Heart left ventricle (tissue), 16 donors: Measurements from ENCODE around the gene KCNQ4. TPM values are rescaled to one million over a fixed set of nuclear protein-coding genes. Genes with fewer than 3 reads are reported as not detected.

Experiments
- ATAC-seq, 4 donors: fragments of 200-7000 bp; cut with Tn5 transposase; one replicate each; pipeline ENCODE4 v1.9.1; 2020 to 2022; ENCODE audit warnings: moderate library complexity in 4 of 4, mild to moderate bottlenecking in 3 of 4, moderate number of reproducible peaks in 1 of 4
- DNase-seq, 5 donors: peaks; one replicate each; pipeline ENCODE4 v3.0.0-alpha.2; 2020
- H3K27ac ChIP-seq, 12 donors: fragments of 200-600 bp; sonication (generic) in 4 of 12; one replicate each; pipeline versions ENCODE4 v1.5.0 to v1.8.0; 2016 to 2022; ENCODE audit warnings: mild to moderate bottlenecking in 2 of 12
- H3K27me3 ChIP-seq, 9 donors: fragments of 200-600 bp; sonication (generic) in 2 of 9; one replicate each; pipeline versions ENCODE4 v1.5.1 to v1.8.0; 2016 to 2022; ENCODE audit warnings: mild to moderate bottlenecking in 3 of 9
- H3K36me3 ChIP-seq, 9 donors: fragments of 200-600 bp; sonication (generic) in 2 of 9; one replicate each; pipeline versions ENCODE4 v1.5.0 to v1.8.0; 2018 to 2022; ENCODE audit warnings: mild to moderate bottlenecking in 2 of 9
- H3K4me1 ChIP-seq, 12 donors: fragments of 200-600 bp; sonication (generic) in 4 of 12; one replicate each; pipeline versions ENCODE4 v1.5.0 to v1.8.0; 2016 to 2022; ENCODE audit warnings: mild to moderate bottlenecking in 3 of 12
- H3K4me3 ChIP-seq, 12 donors: fragments of 200-600 bp; sonication (generic) in 4 of 12; one replicate each; pipeline versions ENCODE4 v1.5.0 to v1.8.0; 2017 to 2022; ENCODE audit warnings: mild to moderate bottlenecking in 9 of 12, moderate library complexity in 4 of 12
- H3K9me3 ChIP-seq, 12 donors: fragments of 200-600 bp; sonication (generic) in 4 of 12; one replicate each; pipeline versions ENCODE4 v1.5.0 to v1.8.0; 2016 to 2022; ENCODE audit warnings: mild to moderate bottlenecking in 1 of 12
- POLR2A ChIP-seq, 2 donors: fragments of 450-650 bp; IDR thresholded peaks; one replicate each; pipeline ENCODE4 v1.6.1; 2017; ENCODE audit warnings: antibody characterized with exemption in 2 of 2, mild to moderate bottlenecking in 2 of 2, moderate library complexity in 2 of 2
- WGBS, 4 donors: extraction: QIAGEN DNeasy Blood & Tissue Kit in 2 of 4; methylation state at CpG; one replicate each; pipeline versions ENCODE4 v1.1.5 to v1.1.7; 2013 to 2018; 5-methylcytosine and 5-hydroxymethylcytosine counted together
- intact Hi-C, 10 donors: fragments of 100-400 bp; cut with DNase I; formaldehyde crosslinking; loops; one replicate each; pipeline versions ENCODE4 v1.11.1 to v1.14.2; 2022
- polyA plus RNA-seq, 2 donors: library from polyadenylated mRNA; stranded (reverse); fragments of 200-250 nt; gene quantifications; one replicate each; pipeline ENCODE4 v1.2.3, GENCODE V29; 2013
- total RNA-seq, 9 donors: library from RNA; depleted of rRNA in 2 of 9; stranded (reverse); fragments of >200 nt in 2 of 9; fragmentation: NEBNext Ultra II Directional in 3 of 9; extraction: Animal tissue kit (Norgen Biotek cat#: 25700) in 3 of 9; gene quantifications; one replicate each; pipeline versions ENCODE4 v1.1.0 to v1.2.4, GENCODE V29; 2016 to 2023
- TF ChIP-seq, protein P1 (sequence below), 12 donors: fragments of 200-600 bp; sonication (generic) in 4 of 12; IDR thresholded peaks; one replicate each; pipeline versions ENCODE4 v1.5.0 to v1.8.0; 2018 to 2022; ENCODE audit warnings: antibody characterized with exemption in 12 of 12, mild to moderate bottlenecking in 5 of 12
- donor health status: ischemic (EF 13 %, LVEDD 7.1; RV severe dilation, severe dysfunction).
- donor health status: healthy with polysubstance abuse.
- donor health status: DM: no; HTN: yes; CAD: no.
- donor health status: DM: no; HTN: no; CAD: no.
- donor health status: ischemic (EF 25% LVEDD 6.9; RV normal size, moderate dysfunction).
- donor health status: ischemic (EF 25% LVEDD 5.7; RV mildly dilated, moderate dysfunction).
- donor health status: healthy.
- donor health status: DM: yes; HTN: yes; CAD: no.
- donor health status: ischemic (EF 35%, LVEDD 5.7; RV mildly dilated, moderate dysfunction).
- donor health status: nonischemic (EF 11% LVEDD 7.7; RV severe dilation, severe dysfunction).
- donor health status: DM: yes; HTN: yes; CAD: no.
- donor health status: PGD.
- donor health status: ischemic (EF 29% LVEDD 5.4; RV normal size, mild dysfunction).
- donor health status: nonischemic (EF 23%, LVEDD 6.1; RV moderate dilation, normal function).

Gene KCNQ4
- total and polyA plus RNA-seq, 11 donors: 1.3 to 4.4 (median 1.9) TPM

DNA sequence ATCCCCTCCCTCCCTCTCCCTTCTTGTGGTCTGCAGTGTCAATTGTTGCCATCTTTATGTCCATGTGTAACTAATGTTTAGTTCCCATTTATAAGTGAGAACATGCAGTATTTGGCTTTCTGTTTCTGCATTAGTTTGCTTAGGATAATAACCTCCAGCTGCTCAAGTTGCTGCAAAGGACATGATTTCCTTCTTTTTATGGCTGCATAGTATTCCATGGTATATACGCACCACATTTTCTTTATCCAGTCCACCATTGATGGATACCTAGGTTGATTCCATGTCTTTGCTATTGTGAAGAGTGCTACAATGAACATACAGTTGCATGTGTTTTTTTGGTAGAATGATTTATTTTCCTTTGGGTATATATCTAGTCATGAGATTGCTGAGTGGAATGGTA is 62.3 kb downstream of the KCNQ4 start:
- intact Hi-C loops: loop anchor here in 8 of 10 donors (5.0 to 10.0 kb wide), 6 partner anchors 59 to 234 kb away; partner anchors contain the start of gene KCNQ4 (in 1 of the 8)
- H3K4me3 ChIP-seq: no peak overlapping the region
- H3K9me3 ChIP-seq: peaks cover 0 to 9% (median 0%) of the 10 kb centered on the region in 12 donors
- H3K27me3 ChIP-seq: no peaks in the 10 kb centered on the region
- no peak for TF ChIP-seq POLR2A (IDR thresholded peaks at IDR 0.05)
- TF ChIP-seq, protein P1, sequence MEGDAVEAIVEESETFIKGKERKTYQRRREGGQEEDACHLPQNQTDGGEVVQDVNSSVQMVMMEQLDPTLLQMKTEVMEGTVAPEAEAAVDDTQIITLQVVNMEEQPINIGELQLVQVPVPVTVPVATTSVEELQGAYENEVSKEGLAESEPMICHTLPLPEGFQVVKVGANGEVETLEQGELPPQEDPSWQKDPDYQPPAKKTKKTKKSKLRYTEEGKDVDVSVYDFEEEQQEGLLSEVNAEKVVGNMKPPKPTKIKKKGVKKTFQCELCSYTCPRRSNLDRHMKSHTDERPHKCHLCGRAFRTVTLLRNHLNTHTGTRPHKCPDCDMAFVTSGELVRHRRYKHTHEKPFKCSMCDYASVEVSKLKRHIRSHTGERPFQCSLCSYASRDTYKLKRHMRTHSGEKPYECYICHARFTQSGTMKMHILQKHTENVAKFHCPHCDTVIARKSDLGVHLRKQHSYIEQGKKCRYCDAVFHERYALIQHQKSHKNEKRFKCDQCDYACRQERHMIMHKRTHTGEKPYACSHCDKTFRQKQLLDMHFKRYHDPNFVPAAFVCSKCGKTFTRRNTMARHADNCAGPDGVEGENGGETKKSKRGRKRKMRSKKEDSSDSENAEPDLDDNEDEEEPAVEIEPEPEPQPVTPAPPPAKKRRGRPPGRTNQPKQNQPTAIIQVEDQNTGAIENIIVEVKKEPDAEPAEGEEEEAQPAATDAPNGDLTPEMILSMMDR (IDR thresholded peaks at IDR 0.05): no peak
- no peak for DNase-seq
- H3K27ac ChIP-seq: no peak overlapping the region
- ATAC-seq: no peak
- H3K36me3 ChIP-seq: no peaks in the 10 kb centered on the region
- WGBS, 4 donors: 94 to 100% (median 97%) methylated on average over 1 of the region's 1 CpG
- peaks cover 0 to 7% (median 0%) of the 10 kb centered on the region in 12 donors for H3K4me1 ChIP-seq

DNA sequence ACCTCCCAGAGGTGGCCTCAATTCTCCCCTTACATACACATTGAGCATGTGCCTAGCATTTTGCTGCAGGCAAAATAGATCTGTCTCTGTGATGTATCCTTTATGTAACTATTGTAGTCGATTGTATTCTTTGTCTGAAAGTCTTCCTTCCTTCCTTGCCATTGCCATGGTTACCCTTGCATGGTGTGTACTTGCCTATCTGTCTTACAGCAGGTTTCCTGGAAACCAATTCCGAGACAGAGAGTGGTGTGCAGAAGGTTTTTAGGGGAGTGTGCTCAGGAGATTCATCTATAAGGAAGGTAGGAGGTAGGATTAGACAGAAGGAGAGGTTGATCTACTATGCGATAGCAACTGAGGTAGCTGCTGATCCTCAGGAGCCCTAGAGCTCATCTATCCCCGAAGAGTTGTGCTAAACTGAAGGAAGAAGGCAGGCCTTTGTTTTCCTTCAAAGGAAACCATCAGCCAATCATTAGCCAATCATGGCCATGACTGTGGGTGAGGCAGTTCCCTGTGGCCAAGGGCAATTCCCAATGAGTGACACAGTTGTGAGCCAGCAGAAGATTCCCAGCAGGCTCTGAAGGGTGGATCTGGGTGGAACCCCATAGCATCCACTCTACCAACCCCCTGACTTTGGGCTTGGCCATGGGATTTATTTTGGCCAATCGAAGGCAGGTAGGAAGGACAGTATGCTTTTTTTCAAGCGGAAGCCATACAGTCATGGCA is 63.6 kb downstream of the KCNQ4 start:
- H3K9me3 ChIP-seq: peaks cover 0 to 9% (median 0%) of the 10 kb centered on the region in 12 donors
- peaks cover 0 to 7% (median 0%) of the 10 kb centered on the region in 12 donors for H3K4me1 ChIP-seq
- 70 to 78% (median 74%) methylated on average over 6 of the region's 6 CpGs for WGBS, 4 donors
- no peak overlapping the region for H3K27ac ChIP-seq
- ATAC-seq: no peak
- TF ChIP-seq, protein P1 (IDR thresholded peaks at IDR 0.05): no peak
- no peak for TF ChIP-seq POLR2A (IDR thresholded peaks at IDR 0.05)
- H3K36me3 ChIP-seq: no peaks in the 10 kb centered on the region
- H3K27me3 ChIP-seq: no peaks in the 10 kb centered on the region
- intact Hi-C loops: loop anchor here in 8 of 10 donors (5.0 to 10.0 kb wide), 6 partner anchors 60 to 235 kb away; partner anchors contain the start of gene KCNQ4 (in 1 of the 8)
- no peak for DNase-seq
- H3K4me3 ChIP-seq: no peak overlapping the region

DNA sequence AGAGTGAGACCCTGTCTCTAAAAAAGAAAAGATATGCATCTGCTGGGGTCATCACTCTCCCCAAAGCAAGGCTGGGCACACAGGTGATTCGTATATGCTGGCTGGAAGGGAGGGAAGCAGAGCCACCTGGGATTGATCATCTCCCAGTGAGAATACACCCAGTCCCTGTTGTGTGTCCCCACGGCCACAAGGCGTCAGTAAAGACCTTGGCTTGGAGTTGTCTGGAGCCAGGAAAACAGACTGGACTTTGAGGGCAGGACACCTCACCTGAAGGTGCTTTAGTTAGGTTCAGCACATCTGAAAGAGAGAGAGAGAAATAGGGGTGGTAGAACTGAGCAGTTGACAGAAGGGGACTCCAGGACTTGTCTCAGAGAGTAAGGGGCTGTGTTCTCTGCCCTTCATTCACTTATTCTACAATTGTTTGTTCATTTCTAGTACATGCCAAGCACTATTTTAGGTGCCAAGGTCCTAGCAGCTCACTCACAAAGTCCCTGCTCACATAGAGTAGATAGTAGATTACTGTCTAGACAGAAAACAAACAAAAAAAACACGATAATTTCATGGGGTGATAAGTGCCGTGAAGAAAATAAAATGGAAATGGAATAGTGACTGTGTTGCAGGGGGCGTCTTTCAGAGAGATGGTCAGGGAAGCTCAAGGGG is 65.1 kb downstream of the KCNQ4 start:
- TF ChIP-seq, protein P1 (IDR thresholded peaks at IDR 0.05): peak; percentile 56 to 88 (median 80)
- no peak for TF ChIP-seq POLR2A (IDR thresholded peaks at IDR 0.05)
- Histone ChIP-seq H3K4me1 (peaks cover 0 to 7% (median 0%) of the 10 kb centered on the region in 12 donors), H3K27me3 (no peaks in the 10 kb centered on the region), H3K9me3 (no peaks in the 10 kb centered on the region), H3K4me3 (no peak overlapping the region), H3K27ac (no peak overlapping the region), H3K36me3 (no peaks in the 10 kb centered on the region)
- ATAC-seq: peak; percentile 40 to 90 (median 78)
- DNase-seq: peak; percentile 52 to 74 (median 62)
- intact Hi-C loops: loop anchor here in 9 of 10 donors (1.0 to 10.0 kb wide), 11 partner anchors 61 to 236 kb away; partner anchors contain the start of gene KCNQ4 (in 1 of the 9)
- 46 to 51% (median 48%) methylated on average over 6 of the region's 6 CpGs for WGBS, 4 donors
